GM12872 (cell line): ENCODE measurements around the gene COL25A1.

Experiments
- CTCF ChIP-seq: IDR thresholded peaks from 3 replicates; pipeline ENCODE4 v1.5.1; 2011; ENCODE audit warnings: low read depth, mild to moderate bottlenecking, low read length, moderate library complexity; ENCODE audit not compliant: insufficient read depth

COL25A1 gene

GRCh38 chr4:108868606-108869227 lies 433.7 kb downstream of the COL25A1 start:
- no peak for TF ChIP-seq CTCF

GRCh38 chr4:108867476-108867875 lies 435.0 kb downstream of the COL25A1 start:
- no peak for TF ChIP-seq CTCF

- TF ChIP-seq CTCF: no peak
Observed at GRCh38 chr4:108861334-108861733, 441.1 kb downstream of the COL25A1 start.

GRCh38 chr4:108854786-108855185 lies 447.7 kb downstream of the COL25A1 start:
- TF ChIP-seq CTCF: no peak

- TF ChIP-seq CTCF: no peak
Observed at GRCh38 chr4:108852691-108853090, 449.8 kb downstream of the COL25A1 start.

GRCh38 chr4:108851366-108851765 lies 451.1 kb downstream of the COL25A1 start:
- no peak for TF ChIP-seq CTCF

- TF ChIP-seq CTCF: no peak
Observed at GRCh38 chr4:108850219-108850649, 452.2 kb downstream of the COL25A1 start.

- TF ChIP-seq CTCF: no peak
Observed at GRCh38 chr4:108849611-108850168, 452.8 kb downstream of the COL25A1 start.
